Measurements from ENCODE around the gene RHOXF2. TPM values are rescaled to one million over a fixed set of nuclear protein-coding genes. Genes with fewer than 3 reads are reported as not detected.

Gene RHOXF2
- total RNA-seq, 1 experiment from 2014 or later, result not detected

- no peaks in the 10 kb centered on the region for H3K4me1 ChIP-seq (ENCODE audit: insufficient read depth, low read length)
- peaks cover 69 to 71% of the 10 kb centered on the region in 2 experiments for H3K9me3 Mint-ChIP-seq
- H4K91ac ChIP-seq (ENCODE audit: insufficient read length, low read depth, low read length), result no peak overlapping the region
- peak overlapping the region in 1 of 3 experiments; percentile 5; a peak in 2 of 7 replicates for H3K27ac Mint-ChIP-seq
- no peak overlapping the region for H2BK5ac ChIP-seq (ENCODE audit: insufficient read length, low read length)
- peaks cover 9 to 15% (median 11%) of the 10 kb centered on the region in 3 experiments; a peak in 5 of 7 replicates for H3K36me3 Mint-ChIP-seq (ENCODE audit: insufficient read depth in 1 of 3, low read depth in 3 of 3)
- peaks cover 34 to 37% of the 10 kb centered on the region in 2 experiments for H3K4me1 Mint-ChIP-seq
- peak overlapping the region; percentile 12 for H3K4me2 ChIP-seq (ENCODE audit: insufficient read depth, insufficient read length, low read length)
- no peaks in the 10 kb centered on the region for H3K79me2 ChIP-seq (ENCODE audit: insufficient read depth, low read length)
- H3K9ac ChIP-seq (ENCODE audit: extremely low read depth, insufficient read length, low read length), result no peak overlapping the region
- H3K79me1 ChIP-seq (ENCODE audit: insufficient read depth, low read depth, low read length, poor library complexity, severe bottlenecking), result no peaks in the 10 kb centered on the region
- H2AK5ac ChIP-seq (ENCODE audit: insufficient read length, low read length), result no peak overlapping the region
- H3K27me3 Mint-ChIP-seq (ENCODE audit: low read depth), result no peaks in the 10 kb centered on the region; the same call in 1 of the 2 replicates
- H3K27ac ChIP-seq (ENCODE audit: insufficient read length, low read depth, low read length), result no peak overlapping the region
- H4K20me1 ChIP-seq (ENCODE audit: control insufficient read depth, insufficient read depth, insufficient read length), result no peaks in the 10 kb centered on the region
- no peak overlapping the region for H2BK12ac ChIP-seq (ENCODE audit: insufficient read length, low read depth, low read length)
- no peak overlapping the region for H3K56ac ChIP-seq (ENCODE audit: insufficient read length, low read depth, low read length)
- no peaks in the 10 kb centered on the region for H3K27me3 ChIP-seq (ENCODE audit: insufficient read depth, low read length)
- no peaks in the 10 kb centered on the region for H3K23me2 ChIP-seq (ENCODE audit: insufficient read length, low read depth, low read length, poor library complexity, severe bottlenecking)
- no peak overlapping the region for H2BK15ac ChIP-seq (ENCODE audit: low read depth, low read length)
- H3K4ac ChIP-seq (ENCODE audit: low read depth, low read length), result no peak overlapping the region
- H3K14ac ChIP-seq (ENCODE audit: insufficient read depth, low read length), result no peak overlapping the region
- no peak overlapping the region for H4K5ac ChIP-seq (ENCODE audit: insufficient read length, low read depth, low read length)
- WGBS (ENCODE audit: extremely low coverage, insufficient read length, low lambda C conversion rate), result no CpG with 5 or more reads among the region's 11 CpGs
- no peak overlapping the region for H2AFZ ChIP-seq (ENCODE audit: low read length)
- no peak overlapping the region for H3T11ph ChIP-seq (ENCODE audit: low read length)
- no peak overlapping the region for H4K8ac ChIP-seq (replicated peaks; ENCODE audit: insufficient read length, low read depth, low read length)
- DNase-seq, result peak; percentile 55
- no peak overlapping the region for H3K23ac ChIP-seq (ENCODE audit: insufficient read length, low read depth, low read length)
- H2BK20ac ChIP-seq (ENCODE audit: low read depth, low read length, poor library complexity, severe bottlenecking), result no peak overlapping the region
- H2BK120ac ChIP-seq (ENCODE audit: low read depth, low read length, poor library complexity, severe bottlenecking), result no peak overlapping the region
- no peak for TF ChIP-seq CTCF (conservative IDR thresholded peaks at IDR 0.05)
- no peak overlapping the region for H3K4me3 Mint-ChIP-seq
- peaks cover 31% of the 10 kb centered on the region for H3K9me3 ChIP-seq (ENCODE audit: control insufficient read depth, low read depth, low read length)
- H3K18ac ChIP-seq (ENCODE audit: insufficient read length, low read depth, low read length), result peak overlapping the region; percentile 30
These were observed 18.0 kb upstream of the RHOXF2 start for GRCh38 chrX:120140293-120140981.

Measured in H9 (cell line).